BE2C (cell line): ENCODE data around the gene RELB.
A peak's percentile ranks its signal among the peaks of the same experiment; 100 is the strongest.

Experiments
- DNase-seq: peaks from one replicate; pipeline ENCODE4 v3.0.0-alpha.2; 2020
- H3K27me3 ChIP-seq: fragments of 250-450 bp; sonication (Bioruptor Pico); 2 replicates; pipeline ENCODE4 v1.5.1; 2020; ENCODE audit warnings: mild to moderate bottlenecking
- H3K36me3 ChIP-seq: fragments of 250-450 bp; sonication (Bioruptor Pico); 2 replicates; pipeline ENCODE4 v1.5.1; 2020; ENCODE audit warnings: mild to moderate bottlenecking
- H3K4me1 ChIP-seq: fragments of 250-450 bp; sonication (Bioruptor Pico); 2 replicates; pipeline ENCODE4 v1.5.1; 2020
- H3K4me3 ChIP-seq: 2 replicates; pipeline ENCODE4 v1.5.1; 2011; ENCODE audit warnings: low read depth, low read length
- H3K9me3 ChIP-seq: fragments of 250-450 bp; sonication (Bioruptor Pico); 2 replicates; pipeline ENCODE4 v1.5.1; 2020
- TF ChIP-seq, protein P1 (sequence below): IDR thresholded peaks from 2 replicates; pipeline ENCODE4 v1.5.1; 2012; ENCODE audit warnings: mild to moderate bottlenecking, low read depth, low read length

RELB gene

DNA sequence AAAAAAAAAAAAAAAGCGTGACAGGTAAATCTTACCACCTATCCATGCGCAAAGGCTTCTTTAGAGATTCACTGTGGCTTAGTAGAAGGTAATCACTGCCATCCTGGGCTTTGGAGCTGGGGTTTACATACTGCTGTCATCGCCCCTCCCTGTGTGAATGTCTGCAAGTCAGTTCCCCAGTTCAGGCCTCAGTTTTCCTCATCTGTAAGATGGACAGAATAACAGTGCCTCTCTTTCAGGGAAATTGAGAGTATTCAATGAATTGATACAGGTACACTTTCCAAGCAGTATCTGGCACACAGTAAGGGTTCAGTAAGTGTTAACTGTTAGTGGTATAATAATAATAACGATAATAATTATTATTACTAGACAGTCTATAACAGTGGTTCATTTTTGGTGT, 2.2 kb downstream of the RELB start:
- no peaks in the 10 kb centered on the region for H3K36me3 ChIP-seq
- H3K4me3 ChIP-seq = no peak overlapping the region
- DNase-seq = no peak
- H3K9me3 ChIP-seq = no peaks in the 10 kb centered on the region
- H3K4me1 ChIP-seq = 0 out of 2 replicates have a peak, but pooled peaks cover 3% of the 10 kb centered on the region
- H3K27me3 ChIP-seq = no peaks in the 10 kb centered on the region
- TF ChIP-seq, protein P1, sequence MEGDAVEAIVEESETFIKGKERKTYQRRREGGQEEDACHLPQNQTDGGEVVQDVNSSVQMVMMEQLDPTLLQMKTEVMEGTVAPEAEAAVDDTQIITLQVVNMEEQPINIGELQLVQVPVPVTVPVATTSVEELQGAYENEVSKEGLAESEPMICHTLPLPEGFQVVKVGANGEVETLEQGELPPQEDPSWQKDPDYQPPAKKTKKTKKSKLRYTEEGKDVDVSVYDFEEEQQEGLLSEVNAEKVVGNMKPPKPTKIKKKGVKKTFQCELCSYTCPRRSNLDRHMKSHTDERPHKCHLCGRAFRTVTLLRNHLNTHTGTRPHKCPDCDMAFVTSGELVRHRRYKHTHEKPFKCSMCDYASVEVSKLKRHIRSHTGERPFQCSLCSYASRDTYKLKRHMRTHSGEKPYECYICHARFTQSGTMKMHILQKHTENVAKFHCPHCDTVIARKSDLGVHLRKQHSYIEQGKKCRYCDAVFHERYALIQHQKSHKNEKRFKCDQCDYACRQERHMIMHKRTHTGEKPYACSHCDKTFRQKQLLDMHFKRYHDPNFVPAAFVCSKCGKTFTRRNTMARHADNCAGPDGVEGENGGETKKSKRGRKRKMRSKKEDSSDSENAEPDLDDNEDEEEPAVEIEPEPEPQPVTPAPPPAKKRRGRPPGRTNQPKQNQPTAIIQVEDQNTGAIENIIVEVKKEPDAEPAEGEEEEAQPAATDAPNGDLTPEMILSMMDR = no peak

DNA sequence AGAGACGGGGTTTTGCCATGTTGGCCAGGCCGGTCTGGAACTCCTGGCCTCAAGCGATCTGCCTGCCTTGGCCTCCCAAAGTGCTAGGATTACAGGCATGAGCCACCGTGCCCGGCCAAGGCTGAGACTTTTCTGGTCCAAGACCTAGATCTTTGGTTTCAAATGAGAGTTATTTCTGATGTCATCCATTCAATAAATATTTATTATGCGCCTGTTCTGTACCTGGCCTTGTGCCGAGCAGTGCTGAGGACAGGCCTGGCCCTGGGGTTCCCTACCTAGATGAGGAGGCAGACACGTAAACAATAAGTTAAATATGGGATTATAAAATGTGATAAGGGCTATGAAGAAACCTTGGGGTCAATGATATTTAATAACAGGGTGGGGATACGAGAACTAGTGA, 4.5 kb downstream of the RELB start:
- no peaks in the 10 kb centered on the region for H3K36me3 ChIP-seq
- TF ChIP-seq, protein P1 = no peak

DNA sequence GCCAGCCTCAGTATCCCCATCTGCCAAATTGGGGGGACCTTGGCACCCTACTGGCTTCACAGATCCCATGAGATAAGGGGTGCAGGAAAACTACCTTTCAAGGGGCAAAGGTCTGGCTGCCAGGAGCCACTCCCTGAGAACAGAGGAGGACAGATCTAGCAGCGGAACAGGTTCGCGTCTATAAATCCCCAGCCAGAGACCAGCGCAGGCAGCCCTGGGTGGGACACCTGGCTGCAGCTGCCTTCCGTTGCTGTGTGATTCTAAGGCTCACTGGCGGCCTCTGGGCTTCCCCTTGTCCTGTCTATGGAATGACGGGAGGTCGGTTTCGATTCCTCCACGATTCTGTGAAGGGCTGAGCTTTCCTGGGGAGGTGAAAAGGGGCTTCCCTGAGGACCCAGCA, 7.3 kb downstream of the RELB start:
- peaks cover 5% of the 10 kb centered on the region; the same call in 1 of the 2 replicates for H3K4me1 ChIP-seq
- no peaks in the 10 kb centered on the region for H3K9me3 ChIP-seq
- TF ChIP-seq, protein P1 = no peak
- H3K4me3 ChIP-seq = no peak overlapping the region
- H3K27me3 ChIP-seq = no peaks in the 10 kb centered on the region
- no peak for DNase-seq
- H3K36me3 ChIP-seq = no peaks in the 10 kb centered on the region

More for the DNA sequence above, 4.5 kb downstream of the RELB start:
- DNase-seq = no peak
- H3K9me3 ChIP-seq = no peaks in the 10 kb centered on the region
- peaks cover 8% of the 10 kb centered on the region; the same call in 1 of the 2 replicates for H3K4me1 ChIP-seq
- no peaks in the 10 kb centered on the region for H3K27me3 ChIP-seq
- H3K4me3 ChIP-seq = no peak overlapping the region

DNA sequence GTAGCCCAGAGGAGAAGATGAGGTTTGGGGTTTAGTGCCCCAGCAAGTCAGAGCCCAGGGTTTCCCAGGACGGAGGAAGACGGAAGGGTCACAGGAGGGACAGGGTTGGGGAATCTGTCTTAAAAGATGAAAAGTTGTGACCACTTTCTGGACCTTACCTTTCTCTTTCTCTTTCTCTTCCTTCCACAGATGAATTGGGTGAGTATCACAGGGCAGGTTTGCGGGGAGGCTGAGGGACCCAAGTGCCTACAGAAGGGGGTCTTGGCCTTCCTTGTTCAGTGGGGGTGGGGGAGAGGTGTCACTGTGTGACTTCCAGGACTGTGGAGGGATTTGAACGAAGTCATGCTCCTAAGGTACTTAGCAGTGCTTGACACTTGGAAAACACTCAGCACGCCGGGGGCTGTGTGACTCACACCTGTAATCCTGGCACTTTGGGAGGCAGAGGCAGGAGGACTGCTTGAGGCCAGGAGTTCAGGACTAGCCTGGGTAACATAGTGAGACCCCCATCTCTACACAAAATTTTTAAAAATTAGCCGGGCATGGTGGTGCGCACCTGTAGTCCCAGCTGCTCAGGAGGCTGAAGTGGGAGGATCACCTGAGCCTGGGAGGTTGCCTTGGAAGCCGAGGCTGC, 8.5 kb downstream of the RELB start:
- TF ChIP-seq, protein P1 = no peak
- DNase-seq = no peak
- Histone ChIP-seq H3K4me1 (peaks cover 5% of the 10 kb centered on the region; the same call in 1 of the 2 replicates), H3K4me3 (no peak overlapping the region), H3K36me3 (no peaks in the 10 kb centered on the region), H3K9me3 (no peaks in the 10 kb centered on the region), H3K27me3 (no peaks in the 10 kb centered on the region)

DNA sequence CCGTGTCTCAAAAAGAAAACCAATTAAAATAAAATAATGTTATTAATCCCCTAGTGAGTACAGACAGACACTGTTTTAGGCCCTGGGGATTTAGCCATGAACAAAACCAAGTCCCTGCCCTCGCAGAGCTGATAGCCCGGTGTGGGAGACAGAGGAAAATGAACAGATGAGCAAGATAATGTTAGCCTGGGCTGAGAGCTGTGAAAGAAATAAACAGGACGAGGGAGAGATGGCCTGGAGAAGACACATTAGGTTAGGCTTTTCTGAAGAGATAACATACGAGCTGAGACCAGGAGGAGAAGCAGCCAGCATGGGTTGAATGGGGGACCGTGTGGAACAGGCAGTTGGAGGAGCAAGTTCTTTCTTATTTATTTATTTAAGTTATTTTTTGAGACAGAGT, 9.0 kb downstream of the RELB start:
- peak; percentile 67 for DNase-seq
- Histone ChIP-seq H3K36me3 (no peaks in the 10 kb centered on the region), H3K27me3 (no peaks in the 10 kb centered on the region), H3K9me3 (no peaks in the 10 kb centered on the region), H3K4me1 (peaks cover 5% of the 10 kb centered on the region; the same call in 1 of the 2 replicates), H3K4me3 (no peak overlapping the region)
- TF ChIP-seq, protein P1 = no peak

DNA sequence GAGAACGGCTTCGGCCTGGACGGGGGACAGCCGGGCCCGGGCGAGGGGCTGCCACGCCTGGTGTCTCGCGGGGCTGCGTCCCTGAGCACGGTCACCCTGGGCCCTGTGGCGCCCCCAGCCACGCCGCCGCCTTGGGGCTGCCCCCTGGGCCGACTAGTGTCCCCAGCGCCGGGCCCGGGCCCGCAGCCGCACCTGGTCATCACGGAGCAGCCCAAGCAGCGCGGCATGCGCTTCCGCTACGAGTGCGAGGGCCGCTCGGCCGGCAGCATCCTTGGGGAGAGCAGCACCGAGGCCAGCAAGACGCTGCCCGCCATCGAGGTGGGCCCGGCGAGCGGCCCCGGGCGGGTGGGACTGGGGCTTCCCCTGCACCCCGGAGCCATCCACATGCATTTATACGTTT, 10.7 kb downstream of the RELB start:
- Histone ChIP-seq H3K4me1 (peaks cover 5% of the 10 kb centered on the region; the same call in 1 of the 2 replicates), H3K9me3 (no peaks in the 10 kb centered on the region), H3K27me3 (no peaks in the 10 kb centered on the region; the same call in 1 of the 2 replicates), H3K4me3 (no peak overlapping the region), H3K36me3 (no peaks in the 10 kb centered on the region)
- TF ChIP-seq, protein P1 = no peak
- DNase-seq = no peak
